Liver (tissue), 9 donors: ENCODE data around the gene TRIM7. TPM values are rescaled to one million over a fixed set of nuclear protein-coding genes. Genes with fewer than 3 reads are reported as not detected.

Source experiments
- DNase-seq: peaks from one replicate; pipeline ENCODE4 v3.0.0-alpha.2; 2017; ENCODE audit warnings: low spot score
- H3K27ac ChIP-seq, 2 donors: one replicate each; pipeline ENCODE4 v1.7.0; 2013; ENCODE audit warnings: inconsistent platforms in 2 of 2, low read length in 2 of 2, control low read depth in 1 of 2, low read depth in 1 of 2, mild to moderate bottlenecking in 1 of 2
- H3K27me3 ChIP-seq, 4 donors: one replicate each; pipeline versions ENCODE4 v1.6.1 to v1.7.0; 2013; ENCODE audit warnings: low read length in 3 of 4, inconsistent platforms in 1 of 4, mild to moderate bottlenecking in 1 of 4, moderate library complexity in 1 of 4; ENCODE audit not compliant: control insufficient read depth in 4 of 4, insufficient read depth in 4 of 4
- H3K36me3 ChIP-seq, 4 donors: one replicate each; pipeline versions ENCODE4 v1.6.1 to v1.7.0; 2013; ENCODE audit warnings: low read length in 3 of 4, mild to moderate bottlenecking in 3 of 4, low read depth in 1 of 4, moderate library complexity in 1 of 4; ENCODE audit not compliant: control insufficient read depth in 4 of 4, insufficient read depth in 3 of 4
- H3K4me1 ChIP-seq, 4 donors: one replicate each; pipeline versions ENCODE4 v1.6.1 to v1.7.0; 2013; ENCODE audit warnings: low read length in 3 of 4, mild to moderate bottlenecking in 3 of 4, moderate library complexity in 1 of 4; ENCODE audit not compliant: control insufficient read depth in 4 of 4, insufficient read depth in 4 of 4
- H3K4me3 ChIP-seq, 3 donors: one replicate each; pipeline versions ENCODE4 v1.6.1 to v1.7.0; 2013; ENCODE audit warnings: low read length in 3 of 3, control low read depth in 1 of 3, low read depth in 1 of 3, mild to moderate bottlenecking in 1 of 3
- H3K9ac ChIP-seq, 2 donors: one replicate each; pipeline ENCODE4 v1.7.0; 2013; ENCODE audit warnings: low read length in 2 of 2, mild to moderate bottlenecking in 2 of 2, moderate library complexity in 2 of 2, control low read depth in 1 of 2, low read depth in 1 of 2
- H3K9me3 ChIP-seq, 4 donors: one replicate each; pipeline versions ENCODE4 v1.6.1 to v1.7.0; 2013; ENCODE audit warnings: low read length in 3 of 4; ENCODE audit not compliant: control insufficient read depth in 4 of 4
- EGR1 ChIP-seq, 2 donors: IDR thresholded peaks; 2 replicates each; pipeline ENCODE4 v1.6.1; 2016 to 2018; ENCODE audit warnings: antibody characterized with exemption in 2 of 2, low read depth in 2 of 2
- FOXA1 ChIP-seq: IDR thresholded peaks from 2 replicates; pipeline ENCODE4 v1.6.1; 2016; ENCODE audit warnings: antibody characterized with exemption
- FOXA2 ChIP-seq: IDR thresholded peaks from 2 replicates; pipeline ENCODE4 v1.6.1; 2016; ENCODE audit warnings: antibody characterized with exemption
- GABPA ChIP-seq, 2 donors: IDR thresholded peaks in 1 of 2; conservative IDR thresholded peaks in 1 of 2; 2 replicates each; pipeline ENCODE4 v1.6.1; 2016; ENCODE audit warnings: antibody characterized with exemption in 2 of 2, mild to moderate bottlenecking in 1 of 2, moderate library complexity in 1 of 2
- HNF4A ChIP-seq, 2 donors: conservative IDR thresholded peaks; 2 replicates each; pipeline ENCODE4 v1.6.1; 2016; ENCODE audit warnings: antibody characterized with exemption in 2 of 2, mild to moderate bottlenecking in 2 of 2
- HNF4G ChIP-seq: IDR thresholded peaks from 2 replicates; pipeline ENCODE4 v1.6.1; 2016; ENCODE audit warnings: antibody characterized with exemption
- JUND ChIP-seq, 2 donors: IDR thresholded peaks; 2 replicates each; pipeline ENCODE4 v1.6.1; 2016; ENCODE audit warnings: antibody characterized with exemption in 2 of 2
- NR2F2 ChIP-seq: IDR thresholded peaks from 2 replicates; pipeline ENCODE4 v1.6.1; 2016; ENCODE audit warnings: antibody characterized with exemption
- RAD21 ChIP-seq, 2 donors: IDR thresholded peaks; 2 replicates each; pipeline ENCODE4 v1.6.1; 2016; ENCODE audit warnings: antibody characterized with exemption in 2 of 2, mild to moderate bottlenecking in 2 of 2
- RXRA ChIP-seq, 2 donors: IDR thresholded peaks; 2 replicates each; pipeline ENCODE4 v1.6.1; 2017 to 2018; ENCODE audit warnings: antibody characterized with exemption in 2 of 2, mild to moderate bottlenecking in 1 of 2
- SP1 ChIP-seq: IDR thresholded peaks from 2 replicates; pipeline ENCODE4 v1.6.1; 2018; ENCODE audit warnings: antibody characterized with exemption, mild to moderate bottlenecking
- TAF1 ChIP-seq: conservative IDR thresholded peaks from 2 replicates; pipeline ENCODE4 v1.6.1; 2016; ENCODE audit warnings: antibody characterized with exemption, mild to moderate bottlenecking
- YY1 ChIP-seq: IDR thresholded peaks from 2 replicates; pipeline ENCODE4 v1.6.1; 2016; ENCODE audit warnings: antibody characterized with exemption, mild to moderate bottlenecking
- WGBS: extraction: QIAGEN DNeasy Blood & Tissue Kit; methylation state at CpG from one replicate; pipeline ENCODE4 v1.1.7; 2013; 5-methylcytosine and 5-hydroxymethylcytosine counted together
- polyA plus RNA-seq, 2 donors: library from polyadenylated mRNA; stranded (reverse) in 1 of 2; unstranded in 1 of 2; fragments of 200-250 nt in 1 of 2; fragments of >200 nt in 1 of 2; fragmentation: Nextera tagmentation in 1 of 2; extraction: Ambion mirVana in 1 of 2; gene quantifications; one replicate each; pipeline versions ENCODE4 v1.2.1 to v1.2.3, GENCODE V29; 2013 to 2015
- total RNA-seq, 2 donors: library from RNA; depleted of rRNA; stranded (reverse); fragments of >200 nt; gene quantifications; one replicate each; pipeline ENCODE4 v1.2.3, GENCODE V29; 2014
- TF ChIP-seq, protein P1 (sequence below): IDR thresholded peaks from 2 replicates; pipeline ENCODE4 v1.6.1; 2016; ENCODE audit warnings: antibody characterized with exemption
- TF ChIP-seq, protein P2 (sequence below): IDR thresholded peaks from 2 replicates; pipeline ENCODE4 v1.6.1; 2016; ENCODE audit warnings: antibody characterized with exemption
- TF ChIP-seq, protein P3 (sequence below): fragments of 150-350 bp; IDR thresholded peaks from 2 replicates; pipeline ENCODE4 v1.5.1; 2017; ENCODE audit warnings: improper control_type of control experiment, low read depth, low read length; ENCODE audit not compliant: missing input control
- TF ChIP-seq, protein P4 (sequence below): IDR thresholded peaks from 2 replicates; pipeline ENCODE4 v1.6.1; 2016; ENCODE audit warnings: antibody characterized with exemption
- TF ChIP-seq, protein P5 (sequence below): IDR thresholded peaks from 2 replicates; pipeline ENCODE4 v1.6.1; 2016; ENCODE audit warnings: antibody characterized with exemption, mild to moderate bottlenecking
- donor health status: healthy.
- donor health status: healthy.
- donor health status: healthy.
- donor health status: healthy.
- donor health status: healthy.

The TRIM7 gene
- total and polyA plus RNA-seq, 4 donors = 0.10 to 0.50 (median 0.14) TPM; not detected in 1

DNA sequence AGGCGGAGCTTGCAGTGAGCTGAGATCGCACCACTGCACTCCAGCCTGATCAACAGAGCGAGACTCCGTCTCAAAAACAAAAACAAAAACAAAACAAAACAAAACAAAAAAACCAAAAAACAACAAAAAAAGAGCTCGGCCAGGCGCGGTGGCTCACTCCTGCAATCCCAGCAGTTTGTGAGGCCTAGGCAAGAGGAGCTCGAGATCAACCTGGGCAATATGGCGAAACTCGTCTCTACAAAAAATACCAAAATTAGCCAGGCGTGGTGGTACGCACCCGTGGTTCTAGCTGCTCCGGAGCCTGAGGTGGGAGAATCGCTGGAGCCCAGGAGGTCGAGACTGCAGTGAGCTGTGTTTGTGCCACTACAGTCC lies 20.2 kb downstream of the TRIM7 start:
- Histone ChIP-seq H3K4me1 (peaks cover 0 to 26% (median 14%) of the 10 kb centered on the region in 4 donors), H3K9me3 (no peaks in the 10 kb centered on the region), H3K9ac (no peak overlapping the region), H3K4me3 (no peak overlapping the region), H3K27me3 (no peaks in the 10 kb centered on the region), H3K27ac (no peak overlapping the region), H3K36me3 (no peaks in the 10 kb centered on the region)
- no peak for DNase-seq
- 82% methylated on average over 16 of the region's 16 CpGs for WGBS
- TF ChIP-seq, protein P1, sequence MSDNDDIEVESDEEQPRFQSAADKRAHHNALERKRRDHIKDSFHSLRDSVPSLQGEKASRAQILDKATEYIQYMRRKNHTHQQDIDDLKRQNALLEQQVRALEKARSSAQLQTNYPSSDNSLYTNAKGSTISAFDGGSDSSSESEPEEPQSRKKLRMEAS = no peak
- TF ChIP-seq HNF4G (no peak), EGR1 (IDR thresholded peaks at IDR 0.05; ENCODE audit: low read depth in 2 of 2) (no peak), HNF4A (conservative IDR thresholded peaks at IDR 0.05) (no peak), TAF1 (no peak), GABPA (IDR thresholded peaks at IDR 0.05 in 1 of 2, conservative IDR thresholded peaks at IDR 0.05 in 1 of 2) (no peak), FOXA2 (no peak), YY1 (no peak), RXRA (IDR thresholded peaks at IDR 0.05) (no peak), JUND (IDR thresholded peaks at IDR 0.05) (no peak), SP1 (no peak), RAD21 (IDR thresholded peaks at IDR 0.05) (no peak), NR2F2 (no peak), FOXA1 (no peak)
- TF ChIP-seq, protein P2, sequence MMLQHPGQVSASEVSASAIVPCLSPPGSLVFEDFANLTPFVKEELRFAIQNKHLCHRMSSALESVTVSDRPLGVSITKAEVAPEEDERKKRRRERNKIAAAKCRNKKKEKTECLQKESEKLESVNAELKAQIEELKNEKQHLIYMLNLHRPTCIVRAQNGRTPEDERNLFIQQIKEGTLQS = no peak
- TF ChIP-seq, protein P3, sequence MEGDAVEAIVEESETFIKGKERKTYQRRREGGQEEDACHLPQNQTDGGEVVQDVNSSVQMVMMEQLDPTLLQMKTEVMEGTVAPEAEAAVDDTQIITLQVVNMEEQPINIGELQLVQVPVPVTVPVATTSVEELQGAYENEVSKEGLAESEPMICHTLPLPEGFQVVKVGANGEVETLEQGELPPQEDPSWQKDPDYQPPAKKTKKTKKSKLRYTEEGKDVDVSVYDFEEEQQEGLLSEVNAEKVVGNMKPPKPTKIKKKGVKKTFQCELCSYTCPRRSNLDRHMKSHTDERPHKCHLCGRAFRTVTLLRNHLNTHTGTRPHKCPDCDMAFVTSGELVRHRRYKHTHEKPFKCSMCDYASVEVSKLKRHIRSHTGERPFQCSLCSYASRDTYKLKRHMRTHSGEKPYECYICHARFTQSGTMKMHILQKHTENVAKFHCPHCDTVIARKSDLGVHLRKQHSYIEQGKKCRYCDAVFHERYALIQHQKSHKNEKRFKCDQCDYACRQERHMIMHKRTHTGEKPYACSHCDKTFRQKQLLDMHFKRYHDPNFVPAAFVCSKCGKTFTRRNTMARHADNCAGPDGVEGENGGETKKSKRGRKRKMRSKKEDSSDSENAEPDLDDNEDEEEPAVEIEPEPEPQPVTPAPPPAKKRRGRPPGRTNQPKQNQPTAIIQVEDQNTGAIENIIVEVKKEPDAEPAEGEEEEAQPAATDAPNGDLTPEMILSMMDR = no peak
- TF ChIP-seq, protein P4, sequence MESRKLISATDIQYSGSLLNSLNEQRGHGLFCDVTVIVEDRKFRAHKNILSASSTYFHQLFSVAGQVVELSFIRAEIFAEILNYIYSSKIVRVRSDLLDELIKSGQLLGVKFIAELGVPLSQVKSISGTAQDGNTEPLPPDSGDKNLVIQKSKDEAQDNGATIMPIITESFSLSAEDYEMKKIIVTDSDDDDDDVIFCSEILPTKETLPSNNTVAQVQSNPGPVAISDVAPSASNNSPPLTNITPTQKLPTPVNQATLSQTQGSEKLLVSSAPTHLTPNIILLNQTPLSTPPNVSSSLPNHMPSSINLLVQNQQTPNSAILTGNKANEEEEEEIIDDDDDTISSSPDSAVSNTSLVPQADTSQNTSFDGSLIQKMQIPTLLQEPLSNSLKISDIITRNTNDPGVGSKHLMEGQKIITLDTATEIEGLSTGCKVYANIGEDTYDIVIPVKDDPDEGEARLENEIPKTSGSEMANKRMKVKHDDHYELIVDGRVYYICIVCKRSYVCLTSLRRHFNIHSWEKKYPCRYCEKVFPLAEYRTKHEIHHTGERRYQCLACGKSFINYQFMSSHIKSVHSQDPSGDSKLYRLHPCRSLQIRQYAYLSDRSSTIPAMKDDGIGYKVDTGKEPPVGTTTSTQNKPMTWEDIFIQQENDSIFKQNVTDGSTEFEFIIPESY = no peak
- TF ChIP-seq, protein P5, sequence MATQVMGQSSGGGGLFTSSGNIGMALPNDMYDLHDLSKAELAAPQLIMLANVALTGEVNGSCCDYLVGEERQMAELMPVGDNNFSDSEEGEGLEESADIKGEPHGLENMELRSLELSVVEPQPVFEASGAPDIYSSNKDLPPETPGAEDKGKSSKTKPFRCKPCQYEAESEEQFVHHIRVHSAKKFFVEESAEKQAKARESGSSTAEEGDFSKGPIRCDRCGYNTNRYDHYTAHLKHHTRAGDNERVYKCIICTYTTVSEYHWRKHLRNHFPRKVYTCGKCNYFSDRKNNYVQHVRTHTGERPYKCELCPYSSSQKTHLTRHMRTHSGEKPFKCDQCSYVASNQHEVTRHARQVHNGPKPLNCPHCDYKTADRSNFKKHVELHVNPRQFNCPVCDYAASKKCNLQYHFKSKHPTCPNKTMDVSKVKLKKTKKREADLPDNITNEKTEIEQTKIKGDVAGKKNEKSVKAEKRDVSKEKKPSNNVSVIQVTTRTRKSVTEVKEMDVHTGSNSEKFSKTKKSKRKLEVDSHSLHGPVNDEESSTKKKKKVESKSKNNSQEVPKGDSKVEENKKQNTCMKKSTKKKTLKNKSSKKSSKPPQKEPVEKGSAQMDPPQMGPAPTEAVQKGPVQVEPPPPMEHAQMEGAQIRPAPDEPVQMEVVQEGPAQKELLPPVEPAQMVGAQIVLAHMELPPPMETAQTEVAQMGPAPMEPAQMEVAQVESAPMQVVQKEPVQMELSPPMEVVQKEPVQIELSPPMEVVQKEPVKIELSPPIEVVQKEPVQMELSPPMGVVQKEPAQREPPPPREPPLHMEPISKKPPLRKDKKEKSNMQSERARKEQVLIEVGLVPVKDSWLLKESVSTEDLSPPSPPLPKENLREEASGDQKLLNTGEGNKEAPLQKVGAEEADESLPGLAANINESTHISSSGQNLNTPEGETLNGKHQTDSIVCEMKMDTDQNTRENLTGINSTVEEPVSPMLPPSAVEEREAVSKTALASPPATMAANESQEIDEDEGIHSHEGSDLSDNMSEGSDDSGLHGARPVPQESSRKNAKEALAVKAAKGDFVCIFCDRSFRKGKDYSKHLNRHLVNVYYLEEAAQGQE = no peak
